PC-9 (cell line): Measurements from ENCODE around the gene BOC.

Experiments
- CTCF ChIP-seq: fragments of 200-600 bp; sonication (generic); conservative IDR thresholded peaks from 2 replicates; pipeline ENCODE4 v1.6.1; 2017; ENCODE audit warnings: mixed run types, antibody characterized with exemption, mild to moderate bottlenecking, moderate library complexity
- EZH2 ChIP-seq: fragments of 200-600 bp; sonication (generic); IDR thresholded peaks from 2 replicates; pipeline ENCODE4 v1.8.0; 2017; ENCODE audit warnings: antibody characterized with exemption, low read depth

GRCh38 chr3:113242096-113242581 is 30.8 kb downstream of the BOC start:
- TF ChIP-seq CTCF = no peak
- no peak for TF ChIP-seq EZH2
